ENCODE data around the gene PPIB. TPM values are rescaled to one million over a fixed set of nuclear protein-coding genes. Genes with fewer than 3 reads are reported as not detected.
A peak's percentile ranks its signal among the peaks of the same experiment; 100 is the strongest.

PPIB gene
- total RNA-seq, 1 experiment from 2014 or later: 433 TPM

- Histone ChIP-seq H3K23me2 (ENCODE audit: insufficient read length, low read depth, low read length, poor library complexity, severe bottlenecking) (no peaks in the 10 kb centered on the region), H3K4me2 (ENCODE audit: insufficient read depth, insufficient read length, low read length) (no peak overlapping the region), H4K8ac (replicated peaks; ENCODE audit: insufficient read length, low read depth, low read length) (no peak overlapping the region), H3K79me2 (ENCODE audit: insufficient read depth, low read length) (no peaks in the 10 kb centered on the region; the same call in 1 of the 2 replicates), H3K14ac (ENCODE audit: insufficient read depth, low read length) (no peak overlapping the region), H3K4me1 (ENCODE audit: insufficient read depth, low read length) (no peaks in the 10 kb centered on the region), H3K56ac (ENCODE audit: insufficient read length, low read depth, low read length) (no peak overlapping the region), H3K9me3 (ENCODE audit: control insufficient read depth, low read depth, low read length) (no peaks in the 10 kb centered on the region), H2AK5ac (ENCODE audit: insufficient read length, low read length) (no peak overlapping the region), H4K5ac (ENCODE audit: insufficient read length, low read depth, low read length) (no peak overlapping the region), H2BK15ac (ENCODE audit: low read depth, low read length) (no peak overlapping the region), H3K18ac (ENCODE audit: insufficient read length, low read depth, low read length) (no peak overlapping the region), H3T11ph (ENCODE audit: low read length) (no peak overlapping the region), H3K27me3 (ENCODE audit: insufficient read depth, low read length) (no peaks in the 10 kb centered on the region), H3K27ac (ENCODE audit: insufficient read length, low read depth, low read length) (no peak overlapping the region), H4K91ac (ENCODE audit: insufficient read length, low read depth, low read length) (no peak overlapping the region), H4K20me1 (ENCODE audit: control insufficient read depth, insufficient read depth, insufficient read length) (no peaks in the 10 kb centered on the region), H2BK12ac (ENCODE audit: insufficient read length, low read depth, low read length) (no peak overlapping the region), H3K23ac (ENCODE audit: insufficient read length, low read depth, low read length) (no peak overlapping the region), H2AFZ (ENCODE audit: low read length) (no peak overlapping the region), H2BK120ac (ENCODE audit: low read depth, low read length, poor library complexity, severe bottlenecking) (no peak overlapping the region), H3K79me1 (ENCODE audit: insufficient read depth, low read depth, low read length, poor library complexity, severe bottlenecking) (no peaks in the 10 kb centered on the region), H3K9ac (ENCODE audit: extremely low read depth, insufficient read length, low read length) (no peak overlapping the region), H2BK20ac (ENCODE audit: low read depth, low read length, poor library complexity, severe bottlenecking) (no peak overlapping the region), H3K4ac (ENCODE audit: low read depth, low read length) (no peak overlapping the region), H2BK5ac (ENCODE audit: insufficient read length, low read length) (no peak overlapping the region)
- Mint-ChIP-seq H3K27ac (peak overlapping the region in 1 of 3 experiments; percentile 59; a peak in 3 of 7 replicates), H3K9me3 (no peaks in the 10 kb centered on the region), H3K4me1 (no peaks in the 10 kb centered on the region), H3K27me3 (ENCODE audit: low read depth) (no peaks in the 10 kb centered on the region), H3K4me3 (no peak overlapping the region), H3K36me3 (ENCODE audit: insufficient read depth in 1 of 3, low read depth in 3 of 3) (peaks cover 0 to 12% (median 7%) of the 10 kb centered on the region in 3 experiments; a peak in 3 of 7 replicates)
- no peak for TF ChIP-seq CTCF (conservative IDR thresholded peaks at IDR 0.05)
- DNase-seq: peak; percentile 39
- WGBS (ENCODE audit: extremely low coverage, insufficient read length, low lambda C conversion rate): no CpG with 5 or more reads among the region's 8 CpGs
Observed at GRCh38 chr15:64180235-64180824, 17.5 kb upstream of the PPIB start.
